Peyer's patch (tissue), 4 donors: ENCODE results near the gene ABCC4. TPM values are rescaled to one million over a fixed set of nuclear protein-coding genes. Genes with fewer than 3 reads are reported as not detected.

Experiments
- DNase-seq, 3 donors: peaks; one replicate each; pipeline ENCODE4 v3.0.0-alpha.2; 2017 to 2019
- H3K27ac ChIP-seq, 4 donors: fragments of 200-600 bp; sonication (generic); one replicate each; pipeline ENCODE4 v1.5.1; 2016 to 2019
- H3K27me3 ChIP-seq, 2 donors: fragments of 200-600 bp; sonication (generic); one replicate each; pipeline ENCODE4 v1.5.1; 2019
- H3K36me3 ChIP-seq, 3 donors: fragments of 200-600 bp; sonication (generic); one replicate each; pipeline ENCODE4 v1.5.1; 2016 to 2019
- H3K4me1 ChIP-seq, 4 donors: fragments of 200-600 bp; sonication (generic); one replicate each; pipeline ENCODE4 v1.5.1; 2016 to 2019
- H3K4me3 ChIP-seq, 4 donors: fragments of 200-600 bp; sonication (generic); 1 replicate in 3 of 4; 2 replicates in 1 of 4; pipeline ENCODE4 v1.5.1; 2016 to 2019; ENCODE audit warnings: mild to moderate bottlenecking in 1 of 4
- H3K9me3 ChIP-seq, 4 donors: fragments of 200-600 bp; sonication (generic); one replicate each; pipeline ENCODE4 v1.5.1; 2016 to 2019; ENCODE audit warnings: mild to moderate bottlenecking in 1 of 4
- CTCF ChIP-seq, 6 experiments: fragments of 450-650 bp in 4 of 6; fragments of 200-600 bp in 2 of 6; sonication (generic) in 1 of 6; IDR thresholded peaks; one replicate each; pipeline ENCODE4 v1.5.1; 2017 to 2019; ENCODE audit warnings: antibody characterized with exemption in 6 of 6, mild to moderate bottlenecking in 3 of 6, moderate library complexity in 1 of 6
- POLR2A ChIP-seq, 2 donors: fragments of 450-650 bp; IDR thresholded peaks; one replicate each; pipeline ENCODE4 v1.5.1; 2017; ENCODE audit warnings: antibody characterized with exemption in 2 of 2, mild to moderate bottlenecking in 2 of 2, moderate library complexity in 2 of 2
- total RNA-seq, 4 donors: library from RNA; depleted of rRNA; stranded (reverse); fragments of >200 nt; gene quantifications; one replicate each; pipeline ENCODE4 v1.1.0, GENCODE V29; 2016

The ABCC4 gene
- total RNA-seq, 4 donors from 2014 or later = 7.2 to 81.7 (median 13.7) TPM

DNA sequence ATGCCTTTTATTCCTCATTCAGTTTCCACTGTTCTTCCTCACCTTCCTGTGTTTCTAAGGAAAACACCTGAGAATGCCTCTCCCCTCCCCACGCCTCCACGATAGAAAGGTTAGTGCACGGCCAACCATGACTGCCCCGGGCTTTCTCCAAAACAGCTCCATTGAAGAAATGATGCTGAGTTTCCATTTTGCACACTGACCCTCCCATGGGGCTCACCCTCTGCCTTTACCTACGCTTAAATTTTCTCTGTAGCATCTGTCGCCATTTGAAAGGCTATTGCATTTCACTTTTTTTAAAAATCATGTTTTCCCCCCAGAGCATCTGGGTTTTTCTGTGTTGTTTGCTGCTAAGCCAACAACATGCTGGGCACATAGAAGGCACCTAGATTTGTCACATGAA, 48.2 kb downstream of the ABCC4 start:
- H3K27ac ChIP-seq = no peak overlapping the region
- TF ChIP-seq POLR2A (IDR thresholded peaks at IDR 0.05) = no peak
- no peak for TF ChIP-seq CTCF (IDR thresholded peaks at IDR 0.05)
- H3K4me3 ChIP-seq = no peak overlapping the region
- H3K27me3 ChIP-seq = no peaks in the 10 kb centered on the region
- DNase-seq = no peak
- H3K9me3 ChIP-seq = no peaks in the 10 kb centered on the region
- H3K36me3 ChIP-seq = no peaks in the 10 kb centered on the region
- H3K4me1 ChIP-seq = no peaks in the 10 kb centered on the region

DNA sequence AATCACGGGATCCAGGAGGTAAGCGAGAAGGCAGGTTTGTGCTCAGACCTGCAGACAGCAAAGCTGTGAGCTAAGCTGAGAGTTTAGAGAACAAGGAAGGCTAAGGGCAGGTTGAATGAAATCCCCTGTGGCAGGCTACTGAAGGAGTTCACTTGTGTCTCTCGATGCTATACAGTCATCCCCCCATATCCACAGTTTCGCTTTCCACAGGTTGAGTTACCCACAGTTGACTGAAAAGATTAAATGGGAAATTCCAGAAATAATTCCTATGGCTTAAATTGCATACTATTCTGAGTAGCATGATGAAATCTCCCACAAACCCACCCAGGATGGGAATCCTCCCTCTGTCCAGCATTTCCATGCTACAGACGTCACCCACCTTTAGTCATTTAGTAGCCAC, 49.6 kb downstream of the ABCC4 start:
- Histone ChIP-seq H3K36me3 (no peaks in the 10 kb centered on the region), H3K27ac (no peak overlapping the region), H3K4me1 (peaks cover 0 to 2% (median 0%) of the 10 kb centered on the region in 4 donors), H3K4me3 (no peak overlapping the region), H3K9me3 (no peaks in the 10 kb centered on the region), H3K27me3 (no peaks in the 10 kb centered on the region)
- no peak for DNase-seq
- no peak for TF ChIP-seq POLR2A (IDR thresholded peaks at IDR 0.05)
- TF ChIP-seq CTCF (IDR thresholded peaks at IDR 0.05) = no peak

DNA sequence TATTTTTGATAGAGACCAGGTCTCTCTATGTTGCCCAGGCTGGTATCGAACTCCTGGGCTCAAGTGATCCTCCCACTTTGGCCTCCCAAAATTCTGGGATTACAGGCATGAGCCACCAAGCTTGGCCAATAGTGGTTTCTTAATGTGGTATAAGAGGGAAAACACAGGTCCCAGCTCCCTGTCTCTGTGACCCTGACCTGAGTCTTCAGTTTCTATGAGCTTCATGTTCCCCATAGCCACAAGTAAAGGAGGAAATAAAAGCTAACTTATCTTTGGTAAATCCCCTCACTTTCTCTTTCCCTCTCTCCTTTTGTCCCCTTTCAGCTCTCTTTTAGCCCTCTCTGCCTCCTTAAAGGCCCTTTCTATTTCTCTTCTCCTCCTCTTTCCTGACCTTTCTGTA, 50.3 kb downstream of the ABCC4 start:
- Histone ChIP-seq H3K4me1 (peaks cover 0 to 9% (median 1%) of the 10 kb centered on the region in 4 donors), H3K9me3 (no peaks in the 10 kb centered on the region), H3K4me3 (no peak overlapping the region), H3K36me3 (no peaks in the 10 kb centered on the region), H3K27ac (no peak overlapping the region), H3K27me3 (no peaks in the 10 kb centered on the region)
- TF ChIP-seq POLR2A (IDR thresholded peaks at IDR 0.05) (no peak), CTCF (IDR thresholded peaks at IDR 0.05) (no peak)
- DNase-seq = no peak

GRCh38 chr13:95248953-95249352, 52.3 kb downstream of the ABCC4 start:
- Histone ChIP-seq H3K4me1 (peaks cover 0 to 11% (median 1%) of the 10 kb centered on the region in 4 donors), H3K36me3 (no peaks in the 10 kb centered on the region), H3K27ac (no peak overlapping the region), H3K27me3 (no peaks in the 10 kb centered on the region), H3K4me3 (no peak overlapping the region), H3K9me3 (no peaks in the 10 kb centered on the region)
- TF ChIP-seq CTCF (IDR thresholded peaks at IDR 0.05) (no peak), POLR2A (IDR thresholded peaks at IDR 0.05) (no peak)
- no peak for DNase-seq

DNA sequence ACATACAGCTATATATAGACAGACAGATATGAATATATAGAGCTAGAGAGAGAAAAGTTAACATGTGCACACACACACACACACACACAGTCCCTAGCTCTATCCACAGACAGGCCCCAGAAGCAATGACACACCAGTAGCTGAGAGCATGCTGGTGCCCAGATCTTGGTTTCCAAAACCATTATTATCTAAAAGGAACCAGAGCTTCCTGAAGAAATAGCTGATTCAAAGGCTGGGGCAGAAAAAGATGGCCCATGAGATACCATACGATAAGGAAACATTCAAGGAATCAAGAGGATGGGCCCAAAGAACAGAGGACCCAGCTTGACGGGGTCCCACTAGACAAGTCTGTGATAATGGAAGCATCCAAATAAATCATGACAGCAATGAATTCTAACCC, 53.4 kb downstream of the ABCC4 start:
- H3K27me3 ChIP-seq = no peaks in the 10 kb centered on the region
- no peak for DNase-seq
- no peak for TF ChIP-seq CTCF (IDR thresholded peaks at IDR 0.05)
- no peak for TF ChIP-seq POLR2A (IDR thresholded peaks at IDR 0.05)

DNA sequence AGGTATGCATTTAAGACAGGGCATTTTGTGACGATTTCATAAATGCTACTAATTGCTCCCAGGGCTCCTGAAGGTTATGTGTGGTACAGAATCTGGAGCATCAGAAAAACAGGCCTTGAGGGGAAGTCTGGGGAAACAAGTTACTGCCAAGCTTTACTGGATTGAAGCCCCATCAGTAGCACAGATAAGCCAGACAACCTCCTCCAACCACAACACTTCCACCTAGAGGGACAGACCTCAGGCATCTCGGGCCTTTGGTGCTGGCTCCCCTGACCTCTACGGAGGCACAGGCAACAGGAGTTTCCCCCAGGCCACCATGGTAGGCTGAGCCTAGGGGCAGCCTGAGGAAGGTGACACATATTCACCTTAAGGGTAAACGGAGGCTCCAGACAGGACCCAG, 54.1 kb downstream of the ABCC4 start:
- Histone ChIP-seq H3K27ac (no peak overlapping the region), H3K4me1 (peaks cover 0 to 11% (median 1%) of the 10 kb centered on the region in 4 donors), H3K27me3 (no peaks in the 10 kb centered on the region), H3K36me3 (no peaks in the 10 kb centered on the region), H3K4me3 (no peak overlapping the region), H3K9me3 (no peaks in the 10 kb centered on the region)
- no peak for DNase-seq
- no peak for TF ChIP-seq POLR2A (IDR thresholded peaks at IDR 0.05)
- no peak for TF ChIP-seq CTCF (IDR thresholded peaks at IDR 0.05)

More for the DNA sequence above, 53.4 kb downstream of the ABCC4 start:
- H3K27ac ChIP-seq = no peak overlapping the region
- H3K36me3 ChIP-seq = no peaks in the 10 kb centered on the region
- H3K4me1 ChIP-seq = peaks cover 0 to 11% (median 1%) of the 10 kb centered on the region in 4 donors
- H3K4me3 ChIP-seq = no peak overlapping the region
- H3K9me3 ChIP-seq = no peaks in the 10 kb centered on the region
